NCI-H1417 (cell line): ENCODE measurements around the gene TBC1D22A.
A peak's percentile ranks its signal among the peaks of the same experiment; 100 is the strongest.

ENCODE experiments used
- DNase-seq, 3 experiments: peaks; one replicate each; lab custom pipeline; 2025; lab: John Stamatoyannopoulos, UW

The TBC1D22A gene

DNA sequence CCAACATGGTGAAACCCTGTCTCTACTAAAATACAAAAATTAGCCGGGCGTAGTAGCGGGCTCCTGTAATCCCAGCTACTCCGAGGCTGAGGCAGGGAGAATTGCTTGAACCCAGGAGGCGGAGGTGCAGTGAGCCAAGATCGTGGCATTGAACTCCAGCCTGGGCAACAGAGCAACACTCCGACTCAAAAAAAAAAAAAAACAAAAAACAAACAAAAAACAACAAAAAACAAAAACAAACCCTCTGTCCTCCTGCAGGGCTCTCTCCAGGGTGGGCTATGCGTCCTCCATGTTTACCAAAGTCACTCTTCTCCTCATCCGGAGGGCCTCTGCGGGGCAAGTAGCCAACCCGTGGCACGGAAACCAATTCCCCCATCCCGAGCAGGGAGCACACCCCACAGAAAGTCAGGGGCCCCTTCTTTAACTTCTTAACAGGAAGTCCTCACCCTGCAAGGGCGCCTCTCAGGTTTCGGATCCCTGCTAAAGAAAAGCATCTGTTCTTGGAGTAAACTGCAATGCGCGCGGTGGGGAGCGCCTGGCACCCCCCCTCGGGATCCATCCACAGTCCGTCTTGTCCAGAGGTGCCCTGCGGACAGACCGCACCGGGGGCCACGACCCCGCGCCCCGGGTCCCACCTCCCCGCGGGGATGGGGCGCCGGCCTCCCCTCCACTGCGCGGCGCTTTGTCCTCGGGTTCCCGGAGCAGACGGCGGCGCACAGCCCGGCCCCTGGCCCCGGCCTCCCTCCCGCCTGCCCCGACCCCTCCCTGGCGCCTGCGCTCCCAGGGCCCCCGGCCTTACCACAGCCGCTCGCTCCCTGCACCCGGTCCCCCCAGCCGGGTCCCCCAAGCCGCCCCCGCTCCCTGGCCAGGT is 25.1 kb upstream of the TBC1D22A start:
- peak in 2 of 3 experiments; percentile 47 to 62 for DNase-seq

DNA sequence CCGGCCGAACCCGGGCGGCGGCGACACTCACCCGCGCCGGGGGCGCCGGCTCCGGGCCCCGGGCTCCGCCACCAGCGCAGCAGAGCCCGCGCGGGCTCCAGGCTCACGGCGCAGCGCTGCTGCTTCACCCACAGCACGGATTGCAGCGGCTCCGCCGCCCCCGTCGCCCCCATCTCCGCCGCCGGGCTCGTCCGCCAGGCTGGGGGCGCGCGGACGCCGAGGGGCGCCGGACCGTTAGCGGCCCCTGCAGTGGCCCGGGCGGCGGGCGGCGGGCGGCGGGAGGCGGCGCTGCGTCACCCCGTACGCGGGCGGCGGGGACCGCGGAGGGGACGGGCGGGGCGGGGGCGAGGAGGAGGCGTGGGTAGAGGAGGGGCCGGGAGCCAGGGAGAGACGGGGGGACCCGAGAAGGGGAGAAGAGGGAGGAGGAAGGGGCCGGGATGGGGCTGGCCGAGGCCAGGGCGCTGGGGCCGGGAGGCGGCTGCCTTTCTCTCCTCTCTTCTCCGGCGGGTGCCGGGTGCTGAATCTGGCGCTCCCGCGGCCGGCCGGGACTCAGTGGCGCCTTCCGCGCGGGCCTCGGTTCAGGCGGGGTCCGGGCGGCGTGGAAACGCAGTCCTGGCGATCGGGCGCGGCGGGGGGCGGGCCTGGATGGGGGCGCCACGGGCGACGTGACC is 24.3 kb upstream of the TBC1D22A start, which contains the start of gene CERK:
CERK (minus strand) TSS at position 277 of the 671 bp plus-strand sequence; CDS start at position 173, 104 bp downstream.
- peak; percentile 22 to 64 (median 61) for DNase-seq

DNA sequence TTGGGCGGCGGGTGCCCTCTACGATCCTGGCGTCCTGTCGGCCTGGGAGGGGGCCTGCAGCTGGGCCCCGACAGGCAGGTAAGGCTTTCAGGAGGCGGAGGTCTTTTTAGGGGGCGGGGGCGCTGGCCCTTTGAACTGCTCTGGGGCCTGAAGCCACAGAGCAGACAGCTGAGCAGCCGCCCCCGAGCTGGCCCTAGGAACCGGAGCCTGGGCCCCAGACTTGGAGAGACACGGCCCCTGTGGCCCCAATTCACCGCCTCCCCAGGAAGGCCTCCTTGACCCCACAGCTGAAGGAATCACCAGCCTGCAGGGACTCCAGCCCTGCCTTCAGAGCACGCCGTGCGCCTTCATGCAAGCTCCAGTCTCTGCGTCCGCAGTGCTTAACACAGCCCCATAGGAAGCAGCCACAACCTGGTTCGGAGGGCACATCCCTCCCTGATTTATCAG is 23.8 kb upstream of the TBC1D22A start:
- DNase-seq, result peak in 1 of 3 experiments; percentile 46

DNA sequence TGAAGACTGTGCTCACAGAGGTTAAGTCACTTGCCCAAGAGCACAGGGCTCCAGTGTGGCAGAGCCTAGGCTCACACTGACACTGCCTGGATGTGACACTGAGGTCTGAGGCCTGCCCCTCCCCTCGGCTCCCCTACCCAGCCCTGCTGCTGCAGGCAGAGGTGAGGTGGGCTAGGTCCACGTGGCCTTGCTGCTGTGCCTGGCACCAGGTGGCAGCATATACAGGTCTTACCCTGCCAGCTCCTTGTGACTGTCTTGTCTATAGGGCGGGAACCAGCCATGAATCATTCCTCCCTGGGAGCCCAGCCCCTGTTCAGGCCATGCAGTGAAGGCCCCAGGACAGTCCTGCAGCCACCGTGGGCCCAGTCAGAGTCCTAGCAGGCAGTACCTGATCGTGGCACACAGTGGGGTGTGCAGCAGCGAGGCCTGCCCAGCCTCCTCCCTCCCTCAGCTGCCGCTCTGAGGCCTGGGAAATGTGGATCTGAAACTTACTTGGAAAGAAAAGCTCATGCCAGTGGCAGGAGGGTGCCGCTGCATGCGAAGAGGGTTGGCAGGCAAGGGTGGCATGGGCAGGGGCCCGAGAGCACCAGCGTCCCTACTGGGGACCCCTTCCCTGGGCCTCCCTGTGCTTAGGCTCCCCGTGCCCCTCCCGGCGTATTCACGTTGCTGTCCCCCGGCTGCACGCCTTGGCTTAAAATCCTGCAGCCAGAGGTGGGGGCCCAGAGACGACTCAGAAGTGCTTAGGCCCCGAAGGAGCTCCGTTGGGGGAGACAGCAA is 23.2 kb upstream of the TBC1D22A start:
- DNase-seq, result peak in 2 of 3 experiments; percentile 45 to 64

DNA sequence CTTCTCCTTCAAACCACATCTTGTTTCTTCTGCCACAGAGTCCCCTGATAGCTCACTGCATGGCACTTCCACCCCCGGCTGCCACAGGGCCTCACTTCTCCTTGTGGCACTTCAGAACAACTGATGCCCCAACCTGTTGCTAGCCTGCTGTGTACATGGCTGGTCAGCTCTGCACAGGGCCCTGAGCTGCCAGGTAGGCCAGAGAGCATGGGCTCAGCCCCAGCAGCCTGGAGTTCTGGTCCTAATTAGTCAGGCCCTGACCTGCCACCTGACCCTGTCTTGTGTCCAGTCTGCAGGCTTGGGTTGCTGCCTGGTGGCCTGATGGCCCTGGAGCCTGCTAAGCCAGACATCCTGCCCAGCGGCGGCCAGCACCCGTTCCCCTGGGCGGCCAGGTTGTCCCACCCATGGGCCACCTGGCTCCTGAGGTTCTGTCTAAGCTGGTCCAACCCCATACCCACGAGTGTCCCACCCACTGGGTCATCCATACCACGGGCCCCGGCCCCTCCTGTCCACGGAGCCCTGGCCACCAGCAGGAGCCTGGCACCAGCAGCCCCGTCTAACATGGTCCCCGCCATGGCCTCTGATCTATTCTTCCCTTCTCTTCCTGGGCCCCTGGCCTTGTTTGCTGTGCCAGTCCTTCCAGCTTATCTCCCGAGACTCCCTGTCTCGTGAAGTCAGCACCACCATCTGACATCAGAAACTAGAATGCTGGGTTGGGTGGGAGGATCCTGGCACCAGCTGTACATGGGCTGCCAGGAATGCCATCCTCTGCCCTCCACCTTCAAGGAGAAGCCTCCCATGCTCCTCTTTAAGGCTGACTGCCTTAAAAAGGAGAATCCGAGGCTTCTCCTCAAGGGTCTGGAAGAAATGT is 21.3 kb upstream of the TBC1D22A start:
- DNase-seq, result no peak

DNA sequence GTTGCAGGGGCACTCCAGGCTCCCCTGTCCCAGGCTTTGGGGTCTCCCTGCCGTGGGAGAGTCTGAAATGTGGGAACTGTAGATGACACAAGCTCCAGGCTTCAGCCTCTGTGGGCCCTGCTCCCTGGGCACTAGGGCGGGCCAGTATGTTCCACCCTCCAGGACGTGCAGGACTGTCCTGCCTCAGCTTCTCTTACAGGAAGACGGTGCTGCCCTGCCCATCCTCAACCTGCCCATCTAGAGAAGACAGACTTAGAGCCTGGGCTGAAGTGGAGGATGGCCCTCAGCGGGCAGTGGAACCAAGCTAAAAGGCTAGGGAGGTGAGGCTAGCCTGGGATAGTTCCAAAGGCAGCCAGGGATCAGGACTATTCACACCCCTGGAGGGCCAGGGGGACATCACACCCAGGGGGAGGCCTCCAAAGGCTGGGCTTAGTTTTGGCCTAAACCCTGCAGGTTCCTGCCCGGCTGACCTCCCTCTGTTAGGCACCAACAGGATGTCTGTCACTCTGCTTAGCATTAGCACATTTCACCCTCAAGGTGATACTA is 20.4 kb upstream of the TBC1D22A start:
- DNase-seq, result no peak

DNA sequence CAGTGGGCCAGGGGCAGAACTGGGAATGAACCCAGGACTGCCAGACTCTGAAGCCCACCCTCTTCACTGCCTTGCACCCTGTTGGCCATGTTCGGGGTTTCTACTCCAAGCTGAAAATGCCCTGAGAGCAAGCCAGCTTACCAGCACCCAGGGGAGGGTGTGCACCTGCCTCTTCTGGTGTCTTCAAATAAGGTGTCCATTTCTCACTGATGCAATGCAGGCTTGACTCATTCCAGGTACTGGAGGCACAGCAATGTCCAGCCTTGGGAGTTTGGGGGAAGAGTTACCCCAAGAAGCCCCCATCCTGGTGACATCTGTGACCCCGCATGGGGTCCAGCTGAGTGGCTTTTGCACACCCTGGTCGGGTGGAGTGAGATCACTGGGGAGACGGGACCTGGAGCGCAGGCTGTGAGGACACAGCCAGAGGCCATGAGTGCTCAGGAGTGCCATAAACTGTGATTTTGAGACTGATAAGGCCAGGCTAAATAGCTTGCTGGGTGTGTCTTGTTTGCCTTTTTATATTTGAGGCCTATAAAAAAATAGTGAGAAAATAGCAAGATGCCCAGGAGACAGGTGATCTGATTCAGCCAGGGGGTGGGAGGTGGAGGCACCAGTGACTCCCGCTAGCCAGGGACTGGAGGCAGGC is 19.8 kb upstream of the TBC1D22A start:
- peak in 2 of 3 experiments; percentile 1 to 16 for DNase-seq

DNA sequence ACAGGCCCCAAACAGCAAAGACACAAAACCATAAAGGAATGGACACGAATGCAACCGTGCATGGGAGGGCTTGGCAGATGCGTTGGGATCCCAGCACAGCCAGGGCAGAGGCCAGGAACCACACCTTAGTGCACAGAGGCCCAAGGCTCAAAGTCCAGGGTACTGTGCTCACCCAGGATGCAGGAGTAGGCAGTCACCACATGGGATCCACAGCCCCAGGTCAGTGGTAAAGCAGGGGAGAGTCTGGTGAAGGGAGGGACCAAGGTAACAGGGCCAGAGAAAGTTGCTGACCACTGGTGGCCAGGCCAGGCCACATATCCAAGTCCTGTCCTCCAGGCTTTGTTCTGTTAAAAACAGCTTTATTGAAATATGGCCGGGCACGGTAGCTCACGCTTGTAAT is 17.9 kb upstream of the TBC1D22A start:
- DNase-seq, result no peak

DNA sequence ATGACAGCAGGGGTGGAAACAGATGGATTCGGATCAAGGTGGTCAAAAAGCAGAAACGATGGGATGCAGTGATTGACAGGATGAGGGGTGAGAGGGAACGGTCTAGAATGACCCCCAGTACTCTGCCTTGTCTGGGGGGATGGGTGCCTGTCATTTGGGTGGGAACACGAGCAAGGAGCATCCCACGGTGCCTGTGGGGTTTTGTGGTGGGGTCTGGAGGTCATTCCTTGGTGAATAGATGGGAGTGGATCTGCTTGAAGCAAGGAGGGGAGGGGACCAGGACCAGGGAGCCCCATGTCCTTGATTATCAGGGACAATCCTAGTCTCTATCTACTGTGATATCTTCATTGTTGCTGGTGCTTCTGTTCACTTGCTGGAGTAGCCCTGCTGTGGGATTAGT is 16.3 kb upstream of the TBC1D22A start:
- DNase-seq, result no peak

DNA sequence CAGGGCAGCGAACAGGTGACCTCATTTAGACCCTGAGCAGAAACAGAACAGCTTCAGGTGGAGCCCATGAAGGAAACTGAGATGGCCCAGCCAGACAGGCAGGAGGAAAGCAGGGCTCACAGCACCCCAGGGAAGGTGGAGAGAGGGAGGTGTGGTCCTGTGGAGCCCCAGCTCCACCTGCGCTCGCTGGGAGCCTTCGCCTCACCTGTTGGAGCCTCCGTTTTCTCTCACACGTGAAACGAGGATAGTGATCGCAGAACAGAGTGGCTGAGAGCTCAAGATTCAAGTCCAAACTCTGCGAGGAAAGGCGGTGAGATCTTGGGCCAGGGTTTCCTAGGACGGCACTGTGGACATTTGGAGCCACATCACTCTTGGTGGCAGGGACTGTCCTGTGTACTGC is 15.8 kb upstream of the TBC1D22A start:
- no peak for DNase-seq

DNA sequence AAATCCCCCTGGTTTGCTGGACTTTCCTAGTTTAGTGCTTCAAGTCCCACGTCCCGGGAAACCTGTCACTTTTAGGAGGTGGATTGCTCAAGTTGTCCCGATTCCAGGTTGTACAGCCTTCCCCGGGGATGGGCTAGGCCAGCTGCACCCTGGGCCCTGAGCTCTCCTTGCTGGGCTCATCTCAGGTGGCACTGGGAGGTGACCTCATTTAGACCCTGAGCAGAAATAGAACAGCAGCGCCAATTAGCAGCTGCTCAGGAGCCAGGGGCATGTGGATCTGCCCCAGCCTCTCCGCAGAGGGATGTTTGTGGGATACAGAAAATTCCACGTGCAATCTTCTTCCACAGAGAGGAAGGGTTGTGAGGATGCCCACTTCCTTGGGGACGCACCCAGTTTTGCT is 14.8 kb upstream of the TBC1D22A start:
- DNase-seq, result no peak

DNA sequence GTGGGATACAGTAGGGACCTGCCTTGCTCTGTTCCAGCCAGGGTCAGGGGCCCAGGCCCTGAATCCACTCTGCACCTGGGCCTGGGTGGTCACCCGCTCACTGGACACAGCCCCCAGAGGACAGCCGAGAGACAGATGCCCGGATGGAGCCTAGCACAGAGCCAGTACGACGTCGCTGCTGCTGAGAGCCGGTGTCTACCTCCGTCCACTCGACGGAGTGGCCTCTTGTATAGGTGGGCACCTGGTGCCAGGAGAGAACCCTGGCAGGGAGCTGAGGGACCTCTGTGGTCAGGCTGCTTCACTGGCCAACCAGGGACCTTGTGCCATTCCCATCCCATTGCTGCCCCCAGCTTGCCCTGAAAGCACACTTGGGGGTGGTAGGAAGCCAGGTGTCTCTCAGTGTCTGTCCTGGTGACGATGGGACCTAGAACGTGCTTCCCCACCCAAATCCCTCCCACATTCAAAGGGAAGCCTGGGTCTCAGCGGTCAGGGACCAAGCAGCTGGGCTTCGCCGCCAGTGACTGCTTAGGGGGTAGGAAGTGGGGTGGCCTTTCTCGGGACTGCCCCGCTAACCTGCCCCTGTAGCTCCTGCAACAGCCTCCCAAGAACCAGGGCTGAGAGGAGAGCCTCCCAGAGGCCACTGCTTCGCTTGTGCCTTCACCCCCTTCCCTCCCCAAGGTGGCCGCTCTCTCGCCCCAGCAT is 14.1 kb upstream of the TBC1D22A start:
- no peak for DNase-seq

DNA sequence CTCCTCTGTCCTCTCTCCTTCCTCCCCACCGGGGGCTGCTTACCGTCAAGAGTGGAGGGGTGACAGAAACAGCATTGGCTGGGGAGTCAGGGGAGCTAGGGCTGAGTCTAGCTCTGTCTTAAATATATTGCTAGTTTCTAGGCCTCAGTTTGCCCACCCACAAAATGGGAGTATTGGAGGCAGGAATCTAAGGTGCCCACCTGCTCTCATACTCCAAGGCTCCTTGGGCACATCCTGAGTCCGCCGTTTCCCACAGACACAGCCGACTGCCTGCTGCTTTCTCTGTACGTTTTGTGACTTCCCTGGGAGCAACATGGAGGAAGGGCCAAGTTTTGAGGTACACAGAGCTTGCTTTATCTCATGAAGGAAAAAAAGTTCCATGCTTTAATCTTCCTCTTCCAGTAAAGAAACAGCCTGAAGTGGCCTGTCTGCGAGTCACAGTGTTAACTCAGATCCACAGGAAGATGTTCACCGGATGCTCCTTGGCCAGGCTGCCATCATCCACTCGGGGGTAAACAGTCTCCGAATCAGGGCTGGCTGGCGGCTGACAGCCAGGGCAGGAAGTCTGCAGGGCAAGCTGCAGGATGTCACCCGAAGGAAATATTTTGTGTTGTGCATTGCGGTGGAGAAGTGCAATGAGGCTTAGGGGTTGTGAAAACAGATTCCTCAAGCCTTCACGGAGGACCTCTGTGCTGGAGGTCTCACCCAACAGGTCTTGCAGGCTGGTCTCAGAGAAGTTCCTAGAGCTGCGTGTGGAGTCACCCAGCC is 13.4 kb upstream of the TBC1D22A start:
- no peak for DNase-seq

DNA sequence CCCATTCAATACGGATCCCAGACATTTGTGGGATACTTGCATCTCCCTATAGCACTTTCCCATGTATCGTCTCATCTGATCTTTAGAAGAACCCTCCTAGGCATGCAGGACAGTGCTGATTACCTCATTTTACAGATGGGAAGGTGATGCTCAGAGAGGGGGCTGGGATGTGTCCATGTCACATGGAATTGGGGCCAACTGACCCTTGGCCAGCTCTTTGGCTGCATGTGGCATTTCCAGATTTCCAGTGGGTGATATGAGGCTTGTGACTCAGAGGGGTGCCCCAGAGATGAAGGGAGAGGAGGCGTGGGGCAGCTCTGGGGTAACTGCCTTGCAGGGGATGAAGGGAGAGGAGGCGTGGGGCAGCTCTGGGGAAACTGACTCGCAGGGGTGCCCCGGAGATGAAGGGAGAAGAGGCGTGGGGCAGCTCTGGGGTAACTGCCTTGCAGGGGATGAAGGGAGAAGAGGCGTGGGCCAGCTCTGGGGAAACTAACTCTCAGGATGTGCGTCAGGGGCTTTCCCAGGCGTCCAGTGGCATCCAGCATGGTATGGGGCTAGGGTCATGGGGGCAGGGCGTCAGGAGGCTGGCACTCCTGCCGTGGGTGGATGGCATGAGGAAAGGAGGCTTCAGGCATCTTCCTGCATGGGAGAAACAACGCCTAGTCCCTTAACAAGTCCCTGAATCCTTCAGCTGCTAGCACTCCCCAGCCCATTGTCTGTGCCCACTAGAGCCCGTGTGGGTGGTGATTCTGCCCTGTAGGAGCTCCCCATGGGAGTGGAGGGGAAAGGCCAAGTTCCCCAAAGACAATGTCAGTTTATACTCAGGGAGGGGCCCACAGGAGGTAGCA is 12.5 kb upstream of the TBC1D22A start:
- no peak for DNase-seq

DNA sequence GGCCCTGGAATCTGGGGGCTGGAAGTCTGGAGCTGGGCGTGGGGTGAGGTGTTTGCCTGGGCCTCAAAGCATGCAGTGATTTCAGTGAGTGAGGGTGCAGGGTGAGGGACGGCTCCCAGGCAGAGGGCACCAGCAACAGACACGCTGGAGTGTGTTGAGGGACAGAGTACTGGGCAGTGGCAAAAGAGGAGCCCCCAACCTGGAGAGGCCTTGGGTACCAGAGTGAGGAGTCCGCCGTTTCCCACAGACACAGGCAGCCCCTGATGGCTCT is 12.0 kb upstream of the TBC1D22A start:
- no peak for DNase-seq

DNA sequence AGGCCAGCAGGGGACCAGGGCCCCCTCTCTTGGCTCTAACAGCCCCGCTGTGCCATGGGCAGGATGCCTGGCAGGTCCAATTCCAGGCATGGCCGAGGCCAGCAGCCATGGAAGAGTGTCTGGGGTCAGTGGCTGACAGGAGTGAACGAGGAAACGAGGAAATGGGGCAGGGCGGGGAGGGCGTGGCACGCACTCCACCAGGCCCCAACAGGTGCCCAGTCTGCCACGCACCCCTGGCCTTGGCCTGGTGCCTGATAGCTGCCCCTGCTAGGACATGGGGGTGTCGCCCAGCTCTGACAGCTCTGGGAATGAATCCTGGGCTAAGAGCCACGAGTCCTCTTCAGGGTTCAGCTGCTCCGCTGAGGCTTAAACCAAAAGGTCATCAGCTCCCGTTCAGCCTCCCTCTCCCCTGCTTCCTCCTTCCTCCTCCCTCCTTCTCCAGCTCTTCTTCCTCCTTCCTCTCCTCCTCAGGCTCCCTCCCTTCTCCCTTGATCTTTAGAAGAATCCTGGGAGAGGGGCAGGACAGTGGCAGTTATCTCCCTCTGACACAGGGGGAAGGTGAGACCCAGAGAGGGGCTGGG is 11.5 kb upstream of the TBC1D22A start:
- DNase-seq, result no peak

DNA sequence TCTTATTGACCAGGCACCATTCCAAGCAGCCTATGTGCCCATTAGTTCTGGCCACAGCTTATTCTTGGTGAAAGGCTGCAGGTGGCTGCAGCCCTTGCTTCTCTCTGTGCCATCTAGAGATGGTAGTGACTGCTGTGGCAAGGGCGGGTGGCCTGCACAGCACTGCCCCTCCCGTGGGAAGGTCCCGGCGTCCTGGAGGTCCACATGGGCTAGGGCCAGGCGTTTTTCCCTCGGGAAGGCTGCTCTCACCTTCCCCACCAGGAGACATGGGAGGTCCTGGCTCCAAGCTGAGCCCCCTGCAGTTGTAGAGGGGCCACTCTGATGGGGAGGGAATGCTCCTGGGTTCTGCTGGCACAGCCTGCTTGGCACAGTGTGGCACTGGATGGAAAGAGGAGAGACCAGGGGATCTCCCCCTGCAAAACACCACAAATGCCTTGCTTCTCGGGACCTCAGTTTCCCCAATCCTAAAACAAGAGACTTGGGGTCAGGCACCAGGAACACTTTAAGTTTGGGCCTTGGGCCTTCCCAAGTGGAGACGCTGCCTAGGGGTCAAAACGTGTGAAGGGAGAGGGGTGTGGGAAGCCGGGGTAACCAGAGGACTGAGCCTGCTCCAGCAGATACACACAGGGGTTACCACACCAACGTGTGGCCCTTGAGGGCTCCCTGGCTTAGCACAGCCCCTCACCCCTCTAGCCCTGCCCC is 10.0 kb upstream of the TBC1D22A start:
- no peak for DNase-seq

DNA sequence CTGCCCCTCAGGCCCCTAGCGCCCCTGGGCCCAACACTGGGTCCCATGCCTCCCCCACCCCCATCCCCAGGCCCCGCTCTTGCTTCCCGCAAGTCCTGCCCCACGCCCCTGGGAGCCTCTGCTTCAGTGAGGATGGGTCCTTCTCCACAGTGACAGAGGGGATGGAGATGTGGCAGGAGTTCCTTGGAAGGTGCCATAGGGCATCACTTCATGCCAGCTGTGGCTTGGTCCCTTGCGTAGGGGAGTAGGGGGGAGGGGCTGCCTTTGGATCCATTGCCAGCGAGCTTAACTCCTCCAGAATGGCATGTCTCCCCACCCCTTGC is 9.5 kb upstream of the TBC1D22A start:
- no peak for DNase-seq
